Measurements from ENCODE around the gene DAPK3. TPM values are rescaled to one million over a fixed set of nuclear protein-coding genes. Genes with fewer than 3 reads are reported as not detected.

DAPK3 gene
- total RNA-seq, 1 experiment from 2014 or later, result 66.6 TPM

DNA sequence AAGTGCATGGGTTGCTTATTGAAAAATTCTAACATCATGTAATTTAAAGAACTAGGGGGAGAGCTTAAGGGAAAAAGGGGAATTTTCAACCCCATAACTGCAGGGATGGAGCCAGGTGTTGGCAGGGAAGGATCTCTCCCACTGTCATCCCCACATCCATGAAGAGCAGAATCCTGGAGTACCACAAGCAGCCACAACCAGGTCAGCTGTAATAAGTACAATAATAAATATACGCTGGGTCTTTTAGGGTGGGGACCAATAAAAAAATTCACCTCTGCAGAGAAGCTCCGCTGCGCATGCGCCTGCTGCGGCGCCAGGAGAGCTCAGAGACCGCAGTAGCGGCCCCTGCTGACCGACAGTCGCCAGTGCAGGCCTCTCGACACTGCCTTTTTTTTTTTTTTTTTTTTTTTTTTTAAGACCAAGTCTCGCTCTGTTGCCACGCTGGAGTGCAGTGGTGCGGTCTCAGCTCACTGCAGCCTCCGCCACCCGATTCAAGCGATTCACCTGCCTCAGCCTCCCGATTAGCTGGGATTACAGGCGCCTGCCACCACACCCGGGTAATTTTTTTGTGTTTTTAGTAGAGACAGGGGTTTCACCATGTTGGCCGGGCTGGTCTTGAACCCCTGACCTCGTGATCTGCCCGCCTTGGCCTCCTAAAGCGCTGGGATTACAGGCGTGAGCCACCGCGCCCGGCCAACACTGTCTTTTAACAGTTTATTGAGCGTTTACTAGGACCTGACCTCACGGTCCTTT lies 16.9 kb upstream of the DAPK3 start:
- Histone ChIP-seq H3K36me3 (ENCODE audit: control insufficient read depth, insufficient read depth, low read length) (peaks cover 14% of the 10 kb centered on the region), H3K27me3 (ENCODE audit: control insufficient read depth, insufficient read depth, low read length) (no peaks in the 10 kb centered on the region), H3K4me3 (ENCODE audit: low read depth in 2 of 2, low read length in 2 of 2) (peak overlapping the region; percentile 65 to 99), H3K4me1 (ENCODE audit: control insufficient read depth, insufficient read depth, low read length) (peaks cover 8% of the 10 kb centered on the region), H3K9me3 (ENCODE audit: control insufficient read depth, insufficient read depth, low read depth, low read length) (no peaks in the 10 kb centered on the region), H3K27ac (ENCODE audit: low read length) (peak overlapping the region; percentile 83)
- in situ Hi-C loops (cut with HindIII; ENCODE audit: low pct_unique_long_range_greater_than_20kb, low sequenced_read_pairs), result no loop called here
- BruUV-seq (replicated peaks), result no TSS peak
- DNase-seq (ENCODE audit: low read depth, low spot score) (no peak), ATAC-seq (peak; percentile 15; the same call in 1 of the 2 replicates)
- POLR2A ChIA-PET, result interaction anchor here (0.6 kb wide), 3 partner anchors 19 to 196 kb away, joined by 6 to 15 read pairs (median 10); no protein-coding TSS in a partner anchor
- CTCF ChIA-PET, result interaction anchor here (0.5 to 0.7 kb wide), 9 partner anchors 18 to 1128 kb away, joined by 3 to 10 read pairs (median 7); no protein-coding TSS in a partner anchor
- TF ChIP-seq CTCF (IDR thresholded peaks at IDR 0.05), result peak; percentile 93
- no peak for TF ChIP-seq POLR2AphosphoS5 (IDR thresholded peaks at IDR 0.05; ENCODE audit: low read depth, low read length)
- intact Hi-C loops (cut with micrococcal nuclease; ENCODE audit: unreplicated experiment), result loop anchor here (10.0 kb wide), 1 partner anchor 217 kb away; no protein-coding TSS in a partner anchor

- peaks cover 8% of the 10 kb centered on the region for H3K4me1 ChIP-seq (ENCODE audit: control insufficient read depth, insufficient read depth, low read length)
- intact Hi-C loops (cut with micrococcal nuclease; ENCODE audit: unreplicated experiment) (loop anchor here (10.0 kb wide), 1 partner anchor 218 kb away; no protein-coding TSS in a partner anchor), in situ Hi-C loops (cut with HindIII; ENCODE audit: low pct_unique_long_range_greater_than_20kb, low sequenced_read_pairs) (no loop called here)
- peaks cover 22% of the 10 kb centered on the region for H3K36me3 ChIP-seq (ENCODE audit: control insufficient read depth, insufficient read depth, low read length)
- ATAC-seq (peak; percentile 51), DNase-seq (ENCODE audit: low read depth, low spot score) (no peak)
- ChIA-PET CTCF (interaction anchor here (0.6 kb wide), 1 partner anchor 28 kb away, joined by 9 read pairs; no protein-coding TSS in a partner anchor), POLR2A (interaction anchor here (0.7 kb wide), 1 partner anchor 95 kb away, joined by 3 read pairs; no protein-coding TSS in a partner anchor)
- H3K27me3 ChIP-seq (ENCODE audit: control insufficient read depth, insufficient read depth, low read length), result no peaks in the 10 kb centered on the region
- no TSS peak for BruUV-seq (replicated peaks)
- H3K9me3 ChIP-seq (ENCODE audit: control insufficient read depth, insufficient read depth, low read depth, low read length), result no peaks in the 10 kb centered on the region
- H3K27ac ChIP-seq (ENCODE audit: low read length), result peak overlapping the region; percentile 83
- peak; percentile 76 for TF ChIP-seq CTCF (IDR thresholded peaks at IDR 0.05)
- TF ChIP-seq SIN3A (IDR thresholded peaks at IDR 0.05; ENCODE audit: borderline replicate concordance, insufficient read depth, low read depth, low read length), result no peak
- peak overlapping the region; percentile 65 to 99 for H3K4me3 ChIP-seq (ENCODE audit: low read depth in 2 of 2, low read length in 2 of 2)
Observed at GRCh38 chr19:3986260-3987041, 15.6 kb upstream of the DAPK3 start.

- POLR2A ChIA-PET, result interaction anchor here (0.6 to 0.8 kb wide), 4 partner anchors 11 to 711 kb away, joined by 3 to 4 read pairs (median 4); no protein-coding TSS in a partner anchor
- TF ChIP-seq CTCF (IDR thresholded peaks at IDR 0.05) (no peak), TCF7L2 (IDR thresholded peaks at IDR 0.05; ENCODE audit: low read depth, low read length) (no peak), SIN3A (IDR thresholded peaks at IDR 0.05; ENCODE audit: borderline replicate concordance, insufficient read depth, low read depth, low read length) (no peak), POLR2AphosphoS5 (IDR thresholded peaks at IDR 0.05; ENCODE audit: low read depth, low read length) (no peak)
- TF ChIP-seq, protein P1, sequence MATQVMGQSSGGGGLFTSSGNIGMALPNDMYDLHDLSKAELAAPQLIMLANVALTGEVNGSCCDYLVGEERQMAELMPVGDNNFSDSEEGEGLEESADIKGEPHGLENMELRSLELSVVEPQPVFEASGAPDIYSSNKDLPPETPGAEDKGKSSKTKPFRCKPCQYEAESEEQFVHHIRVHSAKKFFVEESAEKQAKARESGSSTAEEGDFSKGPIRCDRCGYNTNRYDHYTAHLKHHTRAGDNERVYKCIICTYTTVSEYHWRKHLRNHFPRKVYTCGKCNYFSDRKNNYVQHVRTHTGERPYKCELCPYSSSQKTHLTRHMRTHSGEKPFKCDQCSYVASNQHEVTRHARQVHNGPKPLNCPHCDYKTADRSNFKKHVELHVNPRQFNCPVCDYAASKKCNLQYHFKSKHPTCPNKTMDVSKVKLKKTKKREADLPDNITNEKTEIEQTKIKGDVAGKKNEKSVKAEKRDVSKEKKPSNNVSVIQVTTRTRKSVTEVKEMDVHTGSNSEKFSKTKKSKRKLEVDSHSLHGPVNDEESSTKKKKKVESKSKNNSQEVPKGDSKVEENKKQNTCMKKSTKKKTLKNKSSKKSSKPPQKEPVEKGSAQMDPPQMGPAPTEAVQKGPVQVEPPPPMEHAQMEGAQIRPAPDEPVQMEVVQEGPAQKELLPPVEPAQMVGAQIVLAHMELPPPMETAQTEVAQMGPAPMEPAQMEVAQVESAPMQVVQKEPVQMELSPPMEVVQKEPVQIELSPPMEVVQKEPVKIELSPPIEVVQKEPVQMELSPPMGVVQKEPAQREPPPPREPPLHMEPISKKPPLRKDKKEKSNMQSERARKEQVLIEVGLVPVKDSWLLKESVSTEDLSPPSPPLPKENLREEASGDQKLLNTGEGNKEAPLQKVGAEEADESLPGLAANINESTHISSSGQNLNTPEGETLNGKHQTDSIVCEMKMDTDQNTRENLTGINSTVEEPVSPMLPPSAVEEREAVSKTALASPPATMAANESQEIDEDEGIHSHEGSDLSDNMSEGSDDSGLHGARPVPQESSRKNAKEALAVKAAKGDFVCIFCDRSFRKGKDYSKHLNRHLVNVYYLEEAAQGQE (IDR thresholded peaks at IDR 0.05; ENCODE audit: insufficient read depth in 1 of 2, low read depth in 2 of 2, low read length in 1 of 2), result no peak
- BruUV-seq (replicated peaks), result no TSS peak
- in situ Hi-C loops (cut with HindIII; ENCODE audit: low pct_unique_long_range_greater_than_20kb, low sequenced_read_pairs), result no loop called here
- CTCF ChIA-PET, result interaction anchor here (0.6 to 0.7 kb wide), 2 partner anchors 15 to 28 kb away, joined by 9 read pairs; partner anchors contain the start of gene DAPK3
- peaks cover 8% of the 10 kb centered on the region for H3K4me1 ChIP-seq (ENCODE audit: control insufficient read depth, insufficient read depth, low read length)
- intact Hi-C loops (cut with micrococcal nuclease; ENCODE audit: unreplicated experiment), result loop anchor here (10.0 kb wide), 1 partner anchor 219 kb away; no protein-coding TSS in a partner anchor
- H3K9me3 ChIP-seq (ENCODE audit: control insufficient read depth, insufficient read depth, low read depth, low read length), result no peaks in the 10 kb centered on the region
- no peaks in the 10 kb centered on the region for H3K27me3 ChIP-seq (ENCODE audit: control insufficient read depth, insufficient read depth, low read length)
- H3K4me3 ChIP-seq (ENCODE audit: low read depth in 2 of 2, low read length in 2 of 2), result peak overlapping the region; percentile 65 to 99
- no peak for ATAC-seq
- H3K36me3 ChIP-seq (ENCODE audit: control insufficient read depth, insufficient read depth, low read length), result peaks cover 26% of the 10 kb centered on the region
- H3K27ac ChIP-seq (ENCODE audit: low read length), result peak overlapping the region; percentile 83
- DNase-seq (ENCODE audit: low read depth, low spot score), result no peak
Observed at GRCh38 chr19:3985643-3986259, 14.9 kb upstream of the DAPK3 start.
